Loucy (cell line): ENCODE data around the gene RNF145.

Source experiments
- CTCF ChIP-seq: fragments of 200-600 bp; sonication (generic); conservative IDR thresholded peaks from 2 replicates; pipeline ENCODE4 v1.5.1; 2014; ENCODE audit warnings: mild to moderate bottlenecking, antibody characterized with exemption, low read length
- EZH2phosphoT487 ChIP-seq: fragments of 200-600 bp; IDR thresholded peaks from 2 replicates; pipeline ENCODE4 v1.6.1; 2018; ENCODE audit warnings: antibody characterized with exemption, mild to moderate bottlenecking, moderate library complexity, borderline replicate concordance

GRCh38 chr5:159149085-159149484, 60.3 kb downstream of the RNF145 start:
- no peak for TF ChIP-seq EZH2phosphoT487
- no peak for TF ChIP-seq CTCF
